Activated naive CD4-positive, alpha-beta T cell treated with anti-CD3 and anti-CD28 coated beads, Interleukin-2, amount 50 U/mL, for 72 hours (primary cell): ENCODE data around the gene SCGB3A2. TPM values are rescaled to one million over a fixed set of nuclear protein-coding genes. Genes with fewer than 3 reads are reported as not detected.

Source experiments
- ATAC-seq, 2 donors: fragments of 150-1000 bp; cut with Tn5 transposase; 2 replicates each; pipeline ENCODE4 v1.10.0; 2021; ENCODE audit warnings: mild to moderate bottlenecking in 2 of 2, moderate library complexity in 2 of 2
- DNase-seq, 2 donors: peaks; one replicate each; pipeline ENCODE4 v3.0.0; 2021 to 2022; ENCODE audit warnings: low spot score in 2 of 2
- H3K27ac Mint-ChIP-seq, 2 donors: one replicate each; pipeline ENCODE4 v1.8.0; 2022; ENCODE audit warnings: mild to moderate bottlenecking in 2 of 2, mixed read lengths in 2 of 2
- H3K36me3 Mint-ChIP-seq, 2 donors: one replicate each; pipeline ENCODE4 v1.8.0; 2022; ENCODE audit warnings: mixed read lengths in 2 of 2
- H3K9me3 Mint-ChIP-seq, 2 donors: one replicate each; pipeline ENCODE4 v1.8.0; 2022; ENCODE audit warnings: mixed read lengths in 2 of 2
- total RNA-seq, 2 donors: library from RNA; stranded (reverse); gene quantifications; one replicate each; pipeline ENCODE4 v1.2.3, GENCODE V29; 2022

SCGB3A2 gene, protein sequence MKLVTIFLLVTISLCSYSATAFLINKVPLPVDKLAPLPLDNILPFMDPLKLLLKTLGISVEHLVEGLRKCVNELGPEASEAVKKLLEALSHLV
- not detected for total RNA-seq

DNA sequence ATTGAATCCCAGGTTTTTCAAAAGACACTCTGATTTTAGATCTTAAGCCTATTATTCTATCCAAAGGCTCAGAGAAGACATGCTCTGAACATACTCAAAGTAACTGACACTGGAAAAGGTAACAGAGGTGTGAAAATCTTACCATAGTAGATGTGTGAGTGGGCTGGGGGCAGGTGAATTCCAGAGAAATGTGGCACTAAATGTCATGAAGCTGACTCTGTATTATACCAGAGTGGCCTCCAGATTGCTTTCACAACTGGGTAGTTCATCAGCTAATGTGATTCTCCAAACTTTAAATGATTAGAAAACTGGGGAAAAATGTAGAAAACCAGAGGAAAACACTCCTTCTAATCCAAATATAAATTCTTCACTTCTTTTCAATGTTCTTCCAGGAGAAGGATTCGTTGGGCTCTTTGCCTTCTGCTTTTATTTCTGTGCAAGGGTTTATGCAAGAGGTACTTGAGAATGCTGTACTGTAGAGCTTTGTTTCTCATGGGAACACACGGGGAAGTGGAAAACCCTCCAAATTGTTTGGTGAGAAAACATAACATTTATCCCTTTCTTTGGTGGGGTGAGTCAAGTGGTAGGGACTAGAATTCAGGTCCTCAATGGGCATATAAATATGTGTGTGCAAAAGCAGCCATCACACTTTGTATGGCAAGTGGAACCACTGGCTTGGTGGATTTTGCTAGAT is at the start of gene SCGB3A2:
Gene SCGB3A2 (plus strand): TSS at position 646 of the 694 bp plus-strand sequence. CDS start 93 bp downstream, outside the sequence.
- DNase-seq (no peak), ATAC-seq (no peak)
- Mint-ChIP-seq H3K36me3 (no peaks in the 10 kb centered on the region), H3K27ac (no peak within 1 kb of the TSS), H3K9me3 (peaks cover 0 to 4% of the 10 kb centered on the region in 2 donors)

DNA sequence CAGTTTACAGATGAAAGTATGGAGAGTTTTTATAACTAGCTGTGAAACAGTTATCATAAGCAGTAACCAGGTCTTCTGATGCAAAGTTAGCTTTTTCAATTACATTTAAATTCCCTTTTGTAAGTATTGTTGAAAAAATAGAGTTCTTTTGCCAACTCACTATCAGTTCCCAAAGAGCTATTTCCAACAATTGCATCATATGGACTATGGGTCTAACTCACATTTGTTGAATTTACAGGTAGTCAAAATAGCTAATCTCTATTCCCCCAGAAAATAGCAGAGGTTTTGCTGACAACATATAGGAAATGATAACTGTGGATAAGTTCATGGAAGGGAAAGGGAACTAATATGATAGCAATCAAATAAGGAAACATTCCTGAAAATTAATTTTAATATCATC is 48.5 kb upstream of the SCGB3A2 start:
- no peaks in the 10 kb centered on the region for H3K9me3 Mint-ChIP-seq
- no peaks in the 10 kb centered on the region for H3K36me3 Mint-ChIP-seq
- DNase-seq (no peak), ATAC-seq (no peak)
- no peak overlapping the region for H3K27ac Mint-ChIP-seq

DNA sequence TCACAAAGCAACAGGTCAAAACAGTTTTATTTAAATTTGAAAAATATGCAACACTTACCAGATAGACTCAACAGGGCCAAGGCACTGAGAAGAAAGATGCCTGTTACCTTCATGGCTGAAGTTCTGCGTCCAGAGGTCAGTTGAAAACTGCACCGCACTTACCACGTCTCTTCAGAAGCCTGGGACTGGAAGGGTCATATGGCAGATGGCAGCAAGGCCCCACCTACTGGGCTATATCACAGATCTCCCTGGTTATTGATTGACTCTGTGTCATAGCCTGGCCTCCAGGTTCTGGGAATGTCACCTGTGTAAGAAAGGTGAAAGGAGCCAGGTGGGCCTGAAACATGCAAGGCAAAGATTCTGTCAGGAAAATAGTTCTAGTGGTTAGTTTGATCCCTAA is 47.0 kb upstream of the SCGB3A2 start, which contains the start of gene SPINK1:
Gene SPINK1 (minus strand): TSS at position 207 of the 400 bp plus-strand sequence. CDS start 94 bp downstream, at position 113.
- H3K27ac Mint-ChIP-seq: no peak within 1 kb of the TSS
- no peak for ATAC-seq

GRCh38 chr5:147832541-147832940 is 46.0 kb upstream of the SCGB3A2 start:
- ATAC-seq (no peak), DNase-seq (no peak)
- no peaks in the 10 kb centered on the region for H3K36me3 Mint-ChIP-seq

More for the DNA sequence above, 47.0 kb upstream of the SCGB3A2 start, which contains the start of gene SPINK1:
- Mint-ChIP-seq H3K9me3 (no peaks in the 10 kb centered on the region), H3K36me3 (no peaks in the 10 kb centered on the region)
- DNase-seq: no peak

DNA sequence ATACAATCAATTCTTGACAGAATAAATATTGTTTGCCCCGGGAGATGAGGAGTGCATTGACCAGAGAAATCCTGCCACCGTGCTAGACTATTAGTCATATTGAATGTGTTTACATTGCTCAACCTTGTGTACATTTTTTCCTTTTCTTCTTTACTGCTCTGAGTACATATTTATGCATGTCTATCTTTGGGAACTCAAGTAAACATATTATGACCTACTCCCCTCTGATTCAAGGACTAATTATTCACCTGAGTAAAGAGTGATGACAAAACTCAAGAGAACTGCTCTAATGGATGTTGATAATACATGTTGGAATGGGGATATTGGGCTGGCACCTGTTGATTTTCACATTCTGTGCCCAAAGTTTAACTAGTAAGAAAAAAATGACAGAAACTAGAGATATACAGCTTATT is 43.1 kb upstream of the SCGB3A2 start:
- no peak overlapping the region for H3K27ac Mint-ChIP-seq
- peaks cover 0 to 4% of the 10 kb centered on the region in 2 donors for H3K9me3 Mint-ChIP-seq
- H3K36me3 Mint-ChIP-seq: no peaks in the 10 kb centered on the region
- no peak for ATAC-seq
- no peak for DNase-seq

More at GRCh38 chr5:147832541-147832940, 46.0 kb upstream of the SCGB3A2 start:
- Mint-ChIP-seq H3K27ac (no peak overlapping the region), H3K9me3 (no peaks in the 10 kb centered on the region)

- no peaks in the 10 kb centered on the region for H3K36me3 Mint-ChIP-seq
- no peak for ATAC-seq
- no peak overlapping the region for H3K27ac Mint-ChIP-seq
- H3K9me3 Mint-ChIP-seq: peaks cover 0 to 4% of the 10 kb centered on the region in 2 donors
- DNase-seq: no peak
Measured at GRCh38 chr5:147836439-147836838, 42.1 kb upstream of the SCGB3A2 start.

GRCh38 chr5:147842869-147843268 is 35.6 kb upstream of the SCGB3A2 start:
- no peak for DNase-seq
- peaks cover 0 to 7% of the 10 kb centered on the region in 2 donors for H3K9me3 Mint-ChIP-seq
- no peak for ATAC-seq
- no peaks in the 10 kb centered on the region for H3K36me3 Mint-ChIP-seq
- H3K27ac Mint-ChIP-seq: no peak overlapping the region

- Mint-ChIP-seq H3K9me3 (peaks cover 0 to 3% of the 10 kb centered on the region in 2 donors), H3K36me3 (no peaks in the 10 kb centered on the region), H3K27ac (no peak overlapping the region)
- no peak for DNase-seq
- ATAC-seq: no peak
Measured at GRCh38 chr5:147844846-147845245, 33.7 kb upstream of the SCGB3A2 start.

GRCh38 chr5:147845618-147846017 is 32.9 kb upstream of the SCGB3A2 start:
- H3K36me3 Mint-ChIP-seq: no peaks in the 10 kb centered on the region
- H3K27ac Mint-ChIP-seq: no peak overlapping the region
- ATAC-seq (no peak), DNase-seq (no peak)
- H3K9me3 Mint-ChIP-seq: peaks cover 0 to 3% of the 10 kb centered on the region in 2 donors

DNA sequence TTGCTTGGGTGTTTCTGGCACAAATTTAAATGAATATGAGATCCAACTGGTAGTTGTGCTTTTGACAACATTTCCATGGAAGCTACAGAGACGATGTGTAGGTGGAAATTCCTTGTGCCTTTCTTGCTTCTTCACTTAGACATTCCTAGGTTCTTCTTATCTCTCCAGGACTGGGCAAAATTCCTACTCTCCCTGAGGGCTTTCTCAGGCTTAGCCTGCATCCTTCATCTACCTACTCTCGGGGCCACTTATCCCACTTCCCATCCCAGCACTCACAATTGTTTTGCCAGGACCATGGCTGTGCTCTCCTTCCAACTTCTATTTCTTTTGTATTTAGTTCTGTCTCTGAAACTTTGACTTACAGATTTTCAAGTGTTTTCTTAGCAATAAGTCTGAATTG is 29.3 kb upstream of the SCGB3A2 start:
- Mint-ChIP-seq H3K36me3 (no peaks in the 10 kb centered on the region), H3K9me3 (peaks cover 0 to 6% of the 10 kb centered on the region in 2 donors), H3K27ac (no peak overlapping the region)
- DNase-seq: no peak
- ATAC-seq: no peak

- DNase-seq (no peak), ATAC-seq (no peak)
- Mint-ChIP-seq H3K27ac (no peak overlapping the region), H3K9me3 (peaks cover 0 to 6% of the 10 kb centered on the region in 2 donors), H3K36me3 (no peaks in the 10 kb centered on the region)
Measured at GRCh38 chr5:147851578-147851977, 26.9 kb upstream of the SCGB3A2 start.

- peaks cover 0 to 6% of the 10 kb centered on the region in 2 donors for H3K9me3 Mint-ChIP-seq
- ATAC-seq (no peak), DNase-seq (no peak)
- H3K36me3 Mint-ChIP-seq: no peaks in the 10 kb centered on the region
- no peak overlapping the region for H3K27ac Mint-ChIP-seq
Measured at GRCh38 chr5:147852365-147852764, 26.1 kb upstream of the SCGB3A2 start.

- Mint-ChIP-seq H3K36me3 (no peaks in the 10 kb centered on the region), H3K27ac (no peak overlapping the region), H3K9me3 (peaks cover 0 to 3% of the 10 kb centered on the region in 2 donors)
- ATAC-seq (no peak), DNase-seq (no peak)
Measured at GRCh38 chr5:147853372-147853987, 25.0 kb upstream of the SCGB3A2 start.

- Mint-ChIP-seq H3K9me3 (peaks cover 0 to 3% of the 10 kb centered on the region in 2 donors), H3K27ac (no peak overlapping the region), H3K36me3 (no peaks in the 10 kb centered on the region)
- no peak for DNase-seq
- no peak for ATAC-seq
Measured at GRCh38 chr5:147854331-147854730, 24.2 kb upstream of the SCGB3A2 start.

DNA sequence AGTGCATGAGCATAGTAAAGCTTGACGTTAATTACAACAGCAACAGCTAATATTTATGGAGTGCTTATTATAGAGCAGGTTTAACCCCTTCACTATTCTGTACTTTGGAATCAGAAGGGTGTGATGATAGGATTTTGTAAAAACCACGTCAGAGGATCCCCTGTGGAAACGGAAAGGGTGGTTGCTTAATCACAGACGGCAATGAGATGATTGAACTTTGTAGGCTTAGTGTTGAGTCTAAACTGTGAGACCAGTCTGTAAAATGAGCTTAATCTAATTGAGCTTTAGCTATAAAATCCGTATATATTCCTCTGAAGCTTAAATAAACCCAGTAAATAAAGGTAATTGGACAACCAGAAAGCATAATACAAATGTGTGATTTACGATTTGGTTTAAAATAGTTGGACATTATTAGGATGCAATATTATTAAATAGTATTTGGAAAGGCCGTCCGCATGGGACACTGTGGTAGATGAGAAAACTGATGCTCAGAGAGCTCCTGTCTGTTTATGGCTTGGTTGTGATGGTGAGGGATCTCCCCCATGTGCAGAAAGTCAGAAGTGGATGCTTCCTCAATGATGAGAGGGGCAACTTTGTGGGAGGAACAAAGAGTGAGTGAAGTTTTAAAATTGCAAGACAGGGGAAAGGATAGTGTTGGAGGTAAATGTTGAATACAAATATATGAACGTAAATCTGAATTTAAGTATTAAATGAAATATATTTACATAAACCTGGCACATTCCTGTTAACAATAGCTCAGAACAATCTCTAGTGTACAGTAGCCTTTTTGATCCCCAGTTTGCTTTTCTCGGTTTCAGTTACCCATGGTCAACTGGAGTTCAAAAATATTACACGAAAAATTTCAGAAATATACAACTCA is 23.4 kb upstream of the SCGB3A2 start:
- Mint-ChIP-seq H3K27ac (no peak overlapping the region), H3K36me3 (no peaks in the 10 kb centered on the region), H3K9me3 (peaks cover 0 to 3% of the 10 kb centered on the region in 2 donors)
- no peak for ATAC-seq
- DNase-seq: no peak

- no peak overlapping the region for H3K27ac Mint-ChIP-seq
- DNase-seq (no peak), ATAC-seq (no peak)
- peaks cover 0 to 3% of the 10 kb centered on the region in 2 donors for H3K9me3 Mint-ChIP-seq
- no peaks in the 10 kb centered on the region for H3K36me3 Mint-ChIP-seq
Measured at GRCh38 chr5:147855774-147856069, 22.8 kb upstream of the SCGB3A2 start.

- H3K36me3 Mint-ChIP-seq: no peaks in the 10 kb centered on the region
- no peak overlapping the region for H3K27ac Mint-ChIP-seq
- no peaks in the 10 kb centered on the region for H3K9me3 Mint-ChIP-seq
- DNase-seq: no peak
- no peak for ATAC-seq
Measured at GRCh38 chr5:147856801-147857200, 21.7 kb upstream of the SCGB3A2 start.
